GM15510 (cell line): ENCODE measurements around the gene PDE5A.

Experiments
- POLR2A ChIP-seq: IDR thresholded peaks from 3 replicates; pipeline ENCODE4 v1.6.1; 2011; ENCODE audit warnings: borderline replicate concordance; ENCODE audit not compliant: insufficient read length; ENCODE audit errors: extremely low read depth

Gene PDE5A

GRCh38 chr4:119543779-119544178 lies 84.8 kb downstream of the PDE5A start:
- TF ChIP-seq POLR2A, result no peak

- TF ChIP-seq POLR2A, result no peak
Observed at GRCh38 chr4:119543187-119543586, 85.4 kb downstream of the PDE5A start.

GRCh38 chr4:119540249-119540648 lies 88.4 kb downstream of the PDE5A start:
- TF ChIP-seq POLR2A, result no peak

- TF ChIP-seq POLR2A, result no peak
Observed at GRCh38 chr4:119537586-119537985, 91.0 kb downstream of the PDE5A start.

- no peak for TF ChIP-seq POLR2A
Observed at GRCh38 chr4:119536572-119537528, 91.8 kb downstream of the PDE5A start.

- TF ChIP-seq POLR2A, result no peak
Observed at GRCh38 chr4:119532319-119532718, 96.3 kb downstream of the PDE5A start.

GRCh38 chr4:119529788-119530187 lies 98.8 kb downstream of the PDE5A start:
- TF ChIP-seq POLR2A, result no peak

GRCh38 chr4:119526786-119527550 lies 101.6 kb downstream of the PDE5A start:
- no peak for TF ChIP-seq POLR2A

- TF ChIP-seq POLR2A, result no peak
Observed at GRCh38 chr4:119525771-119526712, 102.6 kb downstream of the PDE5A start.

GRCh38 chr4:119525005-119525749 lies 103.4 kb downstream of the PDE5A start:
- TF ChIP-seq POLR2A, result no peak

GRCh38 chr4:119523399-119523798 lies 105.2 kb downstream of the PDE5A start:
- TF ChIP-seq POLR2A, result no peak

GRCh38 chr4:119521268-119521667 lies 107.3 kb downstream of the PDE5A start:
- TF ChIP-seq POLR2A, result no peak

- TF ChIP-seq POLR2A, result no peak
Observed at GRCh38 chr4:119518915-119519410, 109.6 kb downstream of the PDE5A start.
